ENCODE measurements around the gene CYRIA.

DNA sequence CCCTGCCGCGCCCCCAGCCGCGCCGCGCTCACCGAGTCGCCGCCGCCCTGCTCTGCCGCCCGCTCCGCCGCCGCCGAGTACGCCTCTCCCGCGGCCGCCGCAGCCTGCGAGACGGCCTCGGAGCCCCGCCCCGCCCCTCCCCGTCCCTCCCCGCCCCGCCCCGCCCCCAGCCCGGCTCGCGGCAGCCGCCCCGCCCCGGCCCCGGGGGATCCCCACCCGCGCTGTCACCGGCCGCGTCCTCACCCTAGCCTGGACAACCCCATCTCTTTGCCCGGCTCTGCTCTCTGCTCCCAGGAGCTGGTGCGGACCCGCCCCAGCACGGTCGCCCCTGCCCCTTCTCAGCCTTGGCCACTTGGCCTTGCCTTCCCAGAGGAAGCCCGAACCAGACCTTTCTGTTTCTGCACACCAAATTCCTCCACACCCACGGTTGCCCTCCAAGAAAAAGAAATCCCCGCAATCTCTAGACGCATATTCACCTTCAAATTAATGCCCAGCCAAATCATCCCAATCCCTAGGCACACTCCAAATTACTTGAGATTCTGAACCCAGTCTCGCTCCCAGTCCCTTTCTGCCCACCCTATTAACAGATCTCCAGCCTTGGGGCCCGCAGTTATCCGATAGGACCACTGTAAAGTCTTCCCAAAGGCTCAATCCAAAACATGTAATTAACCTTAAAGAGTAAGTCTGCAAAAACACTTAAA is at the start of gene CYRIA:
- TF ChIP-seq, protein P1, sequence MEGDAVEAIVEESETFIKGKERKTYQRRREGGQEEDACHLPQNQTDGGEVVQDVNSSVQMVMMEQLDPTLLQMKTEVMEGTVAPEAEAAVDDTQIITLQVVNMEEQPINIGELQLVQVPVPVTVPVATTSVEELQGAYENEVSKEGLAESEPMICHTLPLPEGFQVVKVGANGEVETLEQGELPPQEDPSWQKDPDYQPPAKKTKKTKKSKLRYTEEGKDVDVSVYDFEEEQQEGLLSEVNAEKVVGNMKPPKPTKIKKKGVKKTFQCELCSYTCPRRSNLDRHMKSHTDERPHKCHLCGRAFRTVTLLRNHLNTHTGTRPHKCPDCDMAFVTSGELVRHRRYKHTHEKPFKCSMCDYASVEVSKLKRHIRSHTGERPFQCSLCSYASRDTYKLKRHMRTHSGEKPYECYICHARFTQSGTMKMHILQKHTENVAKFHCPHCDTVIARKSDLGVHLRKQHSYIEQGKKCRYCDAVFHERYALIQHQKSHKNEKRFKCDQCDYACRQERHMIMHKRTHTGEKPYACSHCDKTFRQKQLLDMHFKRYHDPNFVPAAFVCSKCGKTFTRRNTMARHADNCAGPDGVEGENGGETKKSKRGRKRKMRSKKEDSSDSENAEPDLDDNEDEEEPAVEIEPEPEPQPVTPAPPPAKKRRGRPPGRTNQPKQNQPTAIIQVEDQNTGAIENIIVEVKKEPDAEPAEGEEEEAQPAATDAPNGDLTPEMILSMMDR (IDR thresholded peaks at IDR 0.05), result no peak
- TF ChIP-seq POLR2AphosphoS5 (IDR thresholded peaks at IDR 0.05) (peak; percentile 17), EP300 (IDR thresholded peaks at IDR 0.05) (no peak), POLR2A (IDR thresholded peaks at IDR 0.05; ENCODE audit: low read depth) (no peak)
